NCI-H2227 treated with DMSO at 0.1 percent for 48 hours (cell line): Measurements from ENCODE around the gene PPHLN1.

Source experiments
- DNase-seq: peaks from one replicate; lab custom pipeline; 2025; lab: John Stamatoyannopoulos, UW

Gene PPHLN1

GRCh38 chr12:42442311-42442759, 116.4 kb downstream of the PPHLN1 start:
- DNase-seq = no peak

- no peak for DNase-seq
These were observed 116.9 kb downstream of the PPHLN1 start for GRCh38 chr12:42442888-42443287.

- DNase-seq = no peak
These were observed 118.4 kb downstream of the PPHLN1 start for GRCh38 chr12:42444192-42444943.

- no peak for DNase-seq
These were observed 119.9 kb downstream of the PPHLN1 start for GRCh38 chr12:42445891-42446290.

GRCh38 chr12:42446761-42447160, 120.8 kb downstream of the PPHLN1 start:
- no peak for DNase-seq

- DNase-seq = no peak
These were observed 121.4 kb downstream of the PPHLN1 start for GRCh38 chr12:42447371-42447786.

- no peak for DNase-seq
These were observed 122.9 kb downstream of the PPHLN1 start for GRCh38 chr12:42448841-42449240.

GRCh38 chr12:42450248-42450647, 124.3 kb downstream of the PPHLN1 start:
- no peak for DNase-seq

- DNase-seq = no peak
These were observed 132.6 kb downstream of the PPHLN1 start for GRCh38 chr12:42458575-42458974.

GRCh38 chr12:42459336-42459847, 133.4 kb downstream of the PPHLN1 start:
- no peak for DNase-seq

GRCh38 chr12:42462486-42462885, 136.5 kb downstream of the PPHLN1 start:
- DNase-seq = no peak

GRCh38 chr12:42463671-42464070, 137.7 kb downstream of the PPHLN1 start:
- no peak for DNase-seq

- no peak for DNase-seq
These were observed 142.4 kb downstream of the PPHLN1 start for GRCh38 chr12:42468341-42468821.

GRCh38 chr12:42468921-42469320, 143.0 kb downstream of the PPHLN1 start:
- DNase-seq = no peak

GRCh38 chr12:42469355-42470175, 143.6 kb downstream of the PPHLN1 start:
- DNase-seq = no peak

- DNase-seq = no peak
These were observed 146.4 kb downstream of the PPHLN1 start for GRCh38 chr12:42472376-42472775.

GRCh38 chr12:42473130-42473529, 147.2 kb downstream of the PPHLN1 start:
- no peak for DNase-seq

GRCh38 chr12:42473561-42473960, 147.6 kb downstream of the PPHLN1 start:
- no peak for DNase-seq

- DNase-seq = no peak
These were observed 148.4 kb downstream of the PPHLN1 start for GRCh38 chr12:42474391-42474790.

GRCh38 chr12:42475106-42475505, 149.1 kb downstream of the PPHLN1 start:
- DNase-seq = no peak

GRCh38 chr12:42477941-42478340, 152.0 kb downstream of the PPHLN1 start:
- DNase-seq = no peak

GRCh38 chr12:42481368-42481767, 155.4 kb downstream of the PPHLN1 start:
- DNase-seq = no peak
